Mesothelial cell of epicardium (in vitro differentiated cells): Measurements from ENCODE around the gene CTTNBP2. TPM values are rescaled to one million over a fixed set of nuclear protein-coding genes. Genes with fewer than 3 reads are reported as not detected.

Source experiments
- DNase-seq, 2 experiments: peaks; one replicate each; pipeline ENCODE4 v3.0.0; 2021; ENCODE audit warnings: low spot score in 2 of 2; ENCODE audit not compliant: unreplicated experiment in 2 of 2
- H3K27ac Mint-ChIP-seq: 2 replicates; pipeline ENCODE4 v1.8.0; 2021; ENCODE audit warnings: mixed read lengths
- H3K27me3 Mint-ChIP-seq: 2 replicates; pipeline ENCODE4 v1.8.0; 2021; ENCODE audit warnings: low read depth, mixed read lengths
- H3K36me3 Mint-ChIP-seq: 2 replicates; pipeline ENCODE4 v1.8.0; 2021; ENCODE audit warnings: mixed read lengths
- H3K4me1 Mint-ChIP-seq: 2 replicates; pipeline ENCODE4 v1.8.0; 2021; ENCODE audit warnings: mixed read lengths
- H3K4me3 Mint-ChIP-seq: 2 replicates; pipeline ENCODE4 v1.8.0; 2021; ENCODE audit warnings: mild to moderate bottlenecking, moderate library complexity, mixed read lengths
- H3K9me3 Mint-ChIP-seq: 2 replicates; pipeline ENCODE4 v1.8.0; 2021; ENCODE audit warnings: mixed read lengths
- CTCF ChIP-seq: fragments of 200-600 bp; sonication (generic); IDR thresholded peaks from one replicate; pipeline ENCODE4 v1.5.0; 2021; ENCODE audit warnings: antibody characterized with exemption; ENCODE audit not compliant: unreplicated experiment
- total RNA-seq: library from RNA; stranded (reverse); gene quantifications from 3 replicates; pipeline ENCODE4 v1.2.1, GENCODE V29; 2021

CTTNBP2 gene
- total RNA-seq, 1 donor from 2014 or later: 12.1 TPM

- Mint-ChIP-seq H3K4me3 (no peak overlapping the region), H3K27me3 (no peaks in the 10 kb centered on the region), H3K9me3 (no peaks in the 10 kb centered on the region)
Measured at GRCh38 chr7:117759950-117760640, 113.1 kb downstream of the CTTNBP2 start.

GRCh38 chr7:117757440-117757839 is 115.8 kb downstream of the CTTNBP2 start:
- Mint-ChIP-seq H3K27me3 (no peaks in the 10 kb centered on the region), H3K27ac (no peak overlapping the region), H3K4me3 (no peak overlapping the region), H3K4me1 (peaks cover 8% of the 10 kb centered on the region), H3K36me3 (no peaks in the 10 kb centered on the region), H3K9me3 (no peaks in the 10 kb centered on the region)
- no peak for TF ChIP-seq CTCF
- DNase-seq: no peak

More at GRCh38 chr7:117759950-117760640, 113.1 kb downstream of the CTTNBP2 start:
- no peaks in the 10 kb centered on the region for H3K36me3 Mint-ChIP-seq
- no peak for TF ChIP-seq CTCF
- no peak overlapping the region for H3K27ac Mint-ChIP-seq
- DNase-seq: no peak
- H3K4me1 Mint-ChIP-seq: peaks cover 8% of the 10 kb centered on the region

- Mint-ChIP-seq H3K4me1 (peaks cover 8% of the 10 kb centered on the region), H3K27me3 (no peaks in the 10 kb centered on the region), H3K27ac (no peak overlapping the region), H3K9me3 (no peaks in the 10 kb centered on the region), H3K36me3 (no peaks in the 10 kb centered on the region), H3K4me3 (no peak overlapping the region)
- TF ChIP-seq CTCF: no peak
- no peak for DNase-seq
Measured at GRCh38 chr7:117756586-117757085, 116.6 kb downstream of the CTTNBP2 start.

DNA sequence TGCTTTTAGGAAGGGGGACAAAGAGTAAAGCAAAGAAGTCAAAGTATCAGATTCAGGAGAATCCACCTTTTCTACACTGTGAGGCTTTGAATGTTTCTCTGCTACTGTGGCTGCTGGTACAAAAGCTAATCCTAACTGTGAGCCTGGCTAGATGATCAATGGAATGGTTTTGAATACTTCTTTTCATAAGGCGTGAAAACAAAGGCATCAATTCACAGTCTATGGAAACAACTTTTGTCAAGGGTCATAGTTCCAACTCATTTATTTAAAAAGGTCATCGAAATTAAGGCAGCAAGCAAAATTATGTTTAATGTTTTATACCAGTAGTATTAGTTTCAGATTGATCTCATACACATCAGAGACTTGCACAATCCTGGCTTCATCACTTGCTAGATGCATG is 118.1 kb downstream of the CTTNBP2 start:
- Mint-ChIP-seq H3K36me3 (no peaks in the 10 kb centered on the region), H3K27me3 (no peaks in the 10 kb centered on the region), H3K4me3 (no peak overlapping the region), H3K9me3 (no peaks in the 10 kb centered on the region), H3K27ac (no peak overlapping the region), H3K4me1 (peaks cover 2% of the 10 kb centered on the region)
- no peak for DNase-seq
- TF ChIP-seq CTCF: no peak

- no peaks in the 10 kb centered on the region for H3K9me3 Mint-ChIP-seq
- TF ChIP-seq CTCF: no peak
- no peaks in the 10 kb centered on the region for H3K36me3 Mint-ChIP-seq
- no peak overlapping the region for H3K4me3 Mint-ChIP-seq
- H3K27ac Mint-ChIP-seq: no peak overlapping the region
- no peaks in the 10 kb centered on the region for H3K27me3 Mint-ChIP-seq
- no peak for DNase-seq
- H3K4me1 Mint-ChIP-seq: no peaks in the 10 kb centered on the region
Measured at GRCh38 chr7:117751775-117752174, 121.5 kb downstream of the CTTNBP2 start.
